Endothelial cell of umbilical vein (primary cell): ENCODE results near the gene SPRED1. TPM values are rescaled to one million over a fixed set of nuclear protein-coding genes. Genes with fewer than 3 reads are reported as not detected.

Source experiments
- BruUV-seq: library from RNA; stranded (reverse); fragments of 400-500 nt; replicated peaks from 2 replicates; lab custom pipeline; 2021; lab: Mats Ljungman, UMichigan
- CTCF ChIA-PET: fragments of 300-600, 350-600 bp; sonication (Branson Sonifier 250); formaldehyde crosslinking; loops from one replicate; lab custom pipeline; 2021; ENCODE audit warnings: antibody characterized with exemption, inconsistent platforms; lab: Charles Lee
- POLR2A ChIA-PET: fragments of 300-600, 350-600 bp; sonication (Branson Sonifier 250); formaldehyde crosslinking; loops from one replicate; lab custom pipeline; 2021; ENCODE audit warnings: antibody characterized with exemption, inconsistent platforms; lab: Charles Lee
- DNase-seq: peaks from one replicate; pipeline ENCODE4 v3.0.0-alpha.2; 2011; ENCODE audit warnings: low read depth, low spot score
- FAIRE-seq: peaks from 2 replicates; lab custom pipeline; 2011; peaks lifted over from hg19 to GRCh38; lab: Jason Lieb, UNC
- H2AFZ ChIP-seq: 2 replicates; pipeline ENCODE4 v1.6.0; 2012; ENCODE audit warnings: low read depth, low read length, control low read depth, inconsistent platforms
- H3K27ac ChIP-seq: 2 replicates; pipeline ENCODE4 v1.5.1; 2011; ENCODE audit warnings: low read depth, mild to moderate bottlenecking, control low read depth, low read length, moderate library complexity; ENCODE audit not compliant: insufficient read depth
- H3K27me3 ChIP-seq, 2 experiments: 2 replicates each; pipeline versions ENCODE4 v1.6.0 to v1.6.1; 2011; ENCODE audit warnings: low read length in 2 of 2, mixed read lengths in 1 of 2; ENCODE audit not compliant: control insufficient read depth in 2 of 2, insufficient read depth in 2 of 2
- H3K36me3 ChIP-seq, 2 experiments: 2 replicates in 1 of 2; 3 replicates in 1 of 2; pipeline ENCODE4 v1.5.1; 2011; ENCODE audit warnings: low read length in 2 of 2, mild to moderate bottlenecking in 1 of 2, moderate library complexity in 1 of 2; ENCODE audit not compliant: control insufficient read depth in 2 of 2, insufficient read depth in 2 of 2; ENCODE audit errors: extremely low read depth in 1 of 2
- H3K4me1 ChIP-seq: 3 replicates; pipeline ENCODE4 v1.5.1; 2011; ENCODE audit warnings: mild to moderate bottlenecking, low read length; ENCODE audit not compliant: control insufficient read depth, insufficient read depth; ENCODE audit errors: extremely low read depth
- H3K4me2 ChIP-seq: 2 replicates; pipeline ENCODE4 v1.6.1; 2011; ENCODE audit warnings: low read length, control low read depth, mixed read lengths; ENCODE audit not compliant: insufficient read depth
- H3K4me3 ChIP-seq, 3 experiments: fragments of 200-600 bp in 1 of 3; sonication (generic), shearing (Covaris generic) in 1 of 3; replicated peaks in 1 of 3; 2 replicates each; pipeline ENCODE4 v1.5.1; 2011 to 2016; ENCODE audit warnings: control low read depth in 3 of 3, low read length in 3 of 3, mild to moderate bottlenecking in 2 of 3, inconsistent platforms in 1 of 3, low read depth in 1 of 3, moderate library complexity in 1 of 3; ENCODE audit not compliant: insufficient read depth in 1 of 3
- H3K79me2 ChIP-seq: 2 replicates; pipeline ENCODE4 v1.6.0; 2012; ENCODE audit warnings: low read length, inconsistent platforms; ENCODE audit not compliant: control insufficient read depth, insufficient read depth
- H3K9ac ChIP-seq: replicated peaks from 2 replicates; pipeline ENCODE3; 2011; ENCODE audit warnings: low read length, control low read depth; ENCODE audit not compliant: insufficient read depth; ENCODE audit errors: extremely low read depth
- H3K9me1 ChIP-seq: replicated peaks from 3 replicates; pipeline ENCODE4 v1.6.0; 2011; ENCODE audit warnings: mild to moderate bottlenecking, low read length; ENCODE audit not compliant: control insufficient read depth, insufficient read depth; ENCODE audit errors: extremely low read depth
- H3K9me3 ChIP-seq: replicated peaks from 2 replicates; pipeline ENCODE4 v1.5.1; 2012; ENCODE audit warnings: low read length, inconsistent platforms; ENCODE audit not compliant: control insufficient read depth, insufficient read depth
- H4K20me1 ChIP-seq: replicated peaks from 2 replicates; pipeline ENCODE3; 2011; ENCODE audit warnings: mild to moderate bottlenecking, low read length; ENCODE audit not compliant: control insufficient read depth, insufficient read depth; ENCODE audit errors: extremely low read depth
- CTCF ChIP-seq, 2 donors: IDR thresholded peaks; 1 replicate in 1 of 2; 2 replicates in 1 of 2; pipeline ENCODE4 v1.5.1; 2011; ENCODE audit warnings: low read length in 2 of 2, mild to moderate bottlenecking in 2 of 2, moderate library complexity in 2 of 2, control low read depth in 1 of 2, inconsistent platforms in 1 of 2, low read depth in 1 of 2; ENCODE audit not compliant: insufficient read depth in 1 of 2; ENCODE audit errors: extremely low read depth in 1 of 2
- EZH2 ChIP-seq: IDR thresholded peaks from 2 replicates; pipeline ENCODE4 v1.6.1; 2012; ENCODE audit warnings: borderline replicate concordance, low read depth, mild to moderate bottlenecking, moderate library complexity, low read length, inconsistent platforms; ENCODE audit not compliant: severe bottlenecking
- FOS ChIP-seq: IDR thresholded peaks from 2 replicates; pipeline ENCODE4 v1.6.1; 2011; ENCODE audit warnings: mild to moderate bottlenecking, low read length, moderate library complexity, borderline replicate concordance; ENCODE audit not compliant: insufficient read depth
- GATA2 ChIP-seq: IDR thresholded peaks from 2 replicates; pipeline ENCODE4 v1.7.0; 2011; ENCODE audit warnings: low read depth, mild to moderate bottlenecking, moderate library complexity, mixed read lengths, low read length; ENCODE audit not compliant: insufficient read length, insufficient read depth
- JUN ChIP-seq: IDR thresholded peaks from 2 replicates; pipeline ENCODE4 v1.6.1; 2011; ENCODE audit warnings: borderline replicate concordance, low read depth; ENCODE audit not compliant: insufficient read length, insufficient read depth
- MYC ChIP-seq: IDR thresholded peaks from one replicate; pipeline ENCODE4 v1.6.1; 2011; ENCODE audit warnings: mild to moderate bottlenecking, low read depth, low read length
- POLR2A ChIP-seq: IDR thresholded peaks from 2 replicates; pipeline ENCODE4 v1.6.1; 2012; ENCODE audit warnings: low read depth, mild to moderate bottlenecking, control low read depth, low read length
- POLR2AphosphoS5 ChIP-seq: IDR thresholded peaks from 2 replicates; pipeline ENCODE4 v1.6.1; 2012; ENCODE audit warnings: low read depth, mild to moderate bottlenecking, control low read depth, low read length, moderate library complexity; ENCODE audit not compliant: insufficient read depth
- dilution Hi-C: fragments of 300-500 bp; cut with MboI; formaldehyde crosslinking; loops from one replicate; pipeline ENCODE4 v1.15.0; 2019; ENCODE audit warnings: low sequenced_read_pairs; ENCODE audit not compliant: extremely low pct_ligation_motif_present
- intact Hi-C: fragments of 100-400 bp; cut with micrococcal nuclease; formaldehyde crosslinking; loops from one replicate; pipeline ENCODE4 v1.10.0; 2022
- polyA plus RNA-seq, 4 experiments: library from polyadenylated mRNA; depleted of rRNA in 3 of 4; stranded (reverse) in 3 of 4; unstranded in 1 of 4; fragments of >200 nt; gene quantifications; 2 replicates each; pipeline versions ENCODE4 v1.2.1 to v1.2.3, GENCODE V29; 2011 to 2012; ENCODE audit warnings: missing spikeins in 1 of 4
- total RNA-seq: library from RNA; stranded (reverse); gene quantifications from 2 replicates; pipeline ENCODE4 v1.2.3, GENCODE V29; 2021
- TF ChIP-seq, protein P1 (sequence below): IDR thresholded peaks from 2 replicates; pipeline ENCODE4 v1.6.1; 2011; ENCODE audit not compliant: insufficient read depth, insufficient read length

Gene SPRED1
- total and polyA plus RNA-seq, 2 donors (not counting 3 experiments of a cell fraction or from before 2014, with no cell fraction given) = 1.3 to 10.7 TPM

GRCh38 chr15:38320181-38320580 lies 67.5 kb downstream of the SPRED1 start:
- H3K9me1 ChIP-seq = no peaks in the 10 kb centered on the region
- FAIRE-seq (no peak), DNase-seq (no peak)
- no peak overlapping the region for H3K4me3 ChIP-seq
- TF ChIP-seq JUN (no peak), EZH2 (no peak), CTCF (IDR thresholded peaks at IDR 0.05; ENCODE audit: extremely low read depth in 1 of 2, insufficient read depth in 1 of 2, low read depth in 1 of 2, low read length in 2 of 2) (no peak), FOS (no peak), MYC (no peak), POLR2AphosphoS5 (no peak), POLR2A (no peak), GATA2 (no peak)
- TF ChIP-seq, protein P1, sequence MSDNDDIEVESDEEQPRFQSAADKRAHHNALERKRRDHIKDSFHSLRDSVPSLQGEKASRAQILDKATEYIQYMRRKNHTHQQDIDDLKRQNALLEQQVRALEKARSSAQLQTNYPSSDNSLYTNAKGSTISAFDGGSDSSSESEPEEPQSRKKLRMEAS = no peak
- dilution Hi-C loops = no loop called here
- no peak overlapping the region for H2AFZ ChIP-seq
- intact Hi-C loops = no loop called here
- no peaks in the 10 kb centered on the region for H3K4me1 ChIP-seq
- ChIA-PET POLR2A (no interaction called here), CTCF (interaction anchor here (1.0 kb wide), 1 partner anchor 68 kb away, joined by 4 read pairs; the partner anchor contains the start of gene SPRED1)
- H3K4me2 ChIP-seq = no peak overlapping the region
- no peaks in the 10 kb centered on the region for H3K36me3 ChIP-seq
- no peaks in the 10 kb centered on the region for H3K27me3 ChIP-seq
- no peaks in the 10 kb centered on the region for H4K20me1 ChIP-seq
- H3K79me2 ChIP-seq = peaks cover 49% of the 10 kb centered on the region
- no peak overlapping the region for H3K9ac ChIP-seq
- no peaks in the 10 kb centered on the region for H3K9me3 ChIP-seq
- BruUV-seq = no TSS peak
- no peak overlapping the region for H3K27ac ChIP-seq
